Prostate gland (tissue), 2 donors: ENCODE data around the gene PDE8B. TPM values are rescaled to one million over a fixed set of nuclear protein-coding genes. Genes with fewer than 3 reads are reported as not detected.

Experiments
- DNase-seq: peaks from one replicate; pipeline ENCODE4 v3.0.0-alpha.2; 2019; ENCODE audit warnings: low spot score
- H3K27ac ChIP-seq, 2 donors: fragments of 200-600 bp; sonication (generic); 2 replicates each; pipeline ENCODE4 v1.5.1; 2017 to 2019
- H3K27me3 ChIP-seq: fragments of 200-600 bp; sonication (generic); replicated peaks from 2 replicates; pipeline ENCODE4 v1.5.1; 2019; ENCODE audit not compliant: insufficient read depth
- H3K36me3 ChIP-seq, 2 donors: fragments of 200-600 bp; sonication (generic); 1 replicate in 1 of 2; 2 replicates in 1 of 2; pipeline versions ENCODE4 v1.5.1 to v1.8.1; 2017 to 2019
- H3K4me1 ChIP-seq: fragments of 200-600 bp; sonication (generic); replicated peaks from 2 replicates; pipeline ENCODE4 v1.5.1; 2019
- H3K4me3 ChIP-seq, 2 donors: fragments of 200-600 bp; sonication (generic); 2 replicates each; pipeline ENCODE4 v1.5.1; 2017 to 2019
- H3K9me3 ChIP-seq: fragments of 200-600 bp; sonication (generic); 2 replicates; pipeline ENCODE4 v1.5.1; 2017
- CTCF ChIP-seq, 4 experiments: fragments of 200-600 bp in 2 of 4; fragments of 450-650 bp in 2 of 4; sonication (generic) in 2 of 4; IDR thresholded peaks; 1 replicate in 3 of 4; 2 replicates in 1 of 4; pipeline ENCODE4 v1.5.1; 2016 to 2019; ENCODE audit warnings: antibody characterized with exemption in 4 of 4, mild to moderate bottlenecking in 2 of 4, moderate library complexity in 2 of 4
- POLR2A ChIP-seq: fragments of 450-650 bp; IDR thresholded peaks from one replicate; pipeline ENCODE4 v1.6.1; 2016; ENCODE audit warnings: antibody characterized with exemption, mild to moderate bottlenecking
- POLR2AphosphoS5 ChIP-seq: sonication (generic); formaldehyde crosslinking; IDR thresholded peaks from one replicate; pipeline ENCODE4 v1.6.1; 2017; ENCODE audit warnings: antibody characterized with exemption
- WGBS: methylation state at CpG from one replicate; pipeline ENCODE4 v1.1.5; 2018; 5-methylcytosine and 5-hydroxymethylcytosine counted together
- intact Hi-C: fragments of 100-400 bp; cut with DNase I; formaldehyde crosslinking; loops from one replicate; pipeline ENCODE4 v1.14.2; 2022
- total RNA-seq, 2 donors: library from RNA; depleted of rRNA; stranded (reverse); fragments of >200 nt; gene quantifications; one replicate each; pipeline ENCODE4 v1.1.0, GENCODE V29; 2016

Gene PDE8B
- total RNA-seq, 2 donors from 2014 or later, result 25.6 to 66.0 TPM

- WGBS, result 54% methylated on average over 3 of the region's 3 CpGs
- no peak for DNase-seq
- intact Hi-C loops, result no loop called here
- Histone ChIP-seq H3K27me3 (no peaks in the 10 kb centered on the region), H3K36me3 (no peaks in the 10 kb centered on the region), H3K4me1 (no peaks in the 10 kb centered on the region), H3K4me3 (no peak overlapping the region), H3K27ac (no peak overlapping the region), H3K9me3 (no peaks in the 10 kb centered on the region)
- TF ChIP-seq POLR2AphosphoS5 (no peak), POLR2A (no peak)
Measured at GRCh38 chr5:77343165-77343564, 132.7 kb downstream of the PDE8B start.

- Histone ChIP-seq H3K27ac (no peak overlapping the region), H3K27me3 (no peaks in the 10 kb centered on the region), H3K4me3 (no peak overlapping the region), H3K9me3 (no peaks in the 10 kb centered on the region), H3K4me1 (no peaks in the 10 kb centered on the region), H3K36me3 (no peaks in the 10 kb centered on the region)
- no peak for DNase-seq
- TF ChIP-seq CTCF (IDR thresholded peaks at IDR 0.05) (no peak), POLR2A (no peak), POLR2AphosphoS5 (no peak)
- WGBS, result 90% methylated on average over 5 of the region's 5 CpGs
- intact Hi-C loops, result no loop called here
Measured at GRCh38 chr5:77347435-77348098, 137.1 kb downstream of the PDE8B start.

GRCh38 chr5:77353251-77353650, 142.8 kb downstream of the PDE8B start:
- TF ChIP-seq POLR2A (no peak), POLR2AphosphoS5 (no peak), CTCF (IDR thresholded peaks at IDR 0.05) (no peak)
- Histone ChIP-seq H3K27ac (no peak overlapping the region), H3K4me1 (no peaks in the 10 kb centered on the region), H3K4me3 (no peak overlapping the region), H3K36me3 (no peaks in the 10 kb centered on the region), H3K9me3 (no peaks in the 10 kb centered on the region), H3K27me3 (no peaks in the 10 kb centered on the region)
- DNase-seq, result no peak
- intact Hi-C loops, result no loop called here
- 86% methylated on average over 4 of the region's 4 CpGs for WGBS

GRCh38 chr5:77354454-77354853, 144.0 kb downstream of the PDE8B start:
- no peak overlapping the region for H3K4me3 ChIP-seq
- no peaks in the 10 kb centered on the region for H3K27me3 ChIP-seq
- 95% methylated on average over 2 of the region's 2 CpGs for WGBS
- no peak overlapping the region for H3K27ac ChIP-seq
- DNase-seq, result no peak
- no peaks in the 10 kb centered on the region for H3K9me3 ChIP-seq
- TF ChIP-seq CTCF (IDR thresholded peaks at IDR 0.05) (no peak), POLR2AphosphoS5 (no peak), POLR2A (no peak)
- H3K4me1 ChIP-seq, result no peaks in the 10 kb centered on the region
- H3K36me3 ChIP-seq, result no peaks in the 10 kb centered on the region
- intact Hi-C loops, result no loop called here

- no peak for TF ChIP-seq CTCF (IDR thresholded peaks at IDR 0.05)
- no peak for TF ChIP-seq POLR2AphosphoS5
- no peak for TF ChIP-seq POLR2A
- Histone ChIP-seq H3K4me1 (no peaks in the 10 kb centered on the region), H3K9me3 (no peaks in the 10 kb centered on the region), H3K36me3 (no peaks in the 10 kb centered on the region), H3K27me3 (no peaks in the 10 kb centered on the region), H3K27ac (no peak overlapping the region), H3K4me3 (no peak overlapping the region)
- DNase-seq, result no peak
- WGBS, result 94% methylated on average over 7 of the region's 7 CpGs
- intact Hi-C loops, result no loop called here
Measured at GRCh38 chr5:77355080-77355479, 144.6 kb downstream of the PDE8B start.
